Right lobe of liver (tissue), 6 donors: ENCODE data around the gene SMARCC1. TPM values are rescaled to one million over a fixed set of nuclear protein-coding genes. Genes with fewer than 3 reads are reported as not detected.

Experiments
- ATAC-seq, 4 donors: fragments of 200-7000 bp; cut with Tn5 transposase; one replicate each; pipeline ENCODE4 v1.9.1; 2020; ENCODE audit warnings: mild to moderate bottlenecking in 4 of 4, moderate library complexity in 4 of 4
- DNase-seq, 3 donors: peaks; one replicate each; pipeline ENCODE4 v3.0.0-alpha.2; 2020
- H3K27ac ChIP-seq, 3 donors: fragments of 200-600 bp; one replicate each; pipeline ENCODE4 v1.8.0; 2022
- H3K27me3 ChIP-seq, 2 donors: fragments of 200-600 bp; one replicate each; pipeline ENCODE4 v1.8.0; 2022
- H3K36me3 ChIP-seq, 4 donors: fragments of 200-600 bp; sonication (generic) in 1 of 4; one replicate each; pipeline versions ENCODE4 v1.5.1 to v1.8.0; 2017 to 2022; ENCODE audit warnings: control low read depth in 1 of 4
- H3K4me1 ChIP-seq, 4 donors: fragments of 200-600 bp; sonication (generic) in 1 of 4; one replicate each; pipeline versions ENCODE4 v1.5.1 to v1.8.0; 2017 to 2022; ENCODE audit warnings: control low read depth in 1 of 4
- H3K4me3 ChIP-seq, 3 donors: fragments of 200-600 bp; one replicate each; pipeline ENCODE4 v1.8.0; 2022
- H3K9me3 ChIP-seq, 4 donors: fragments of 200-600 bp; sonication (generic) in 1 of 4; one replicate each; pipeline versions ENCODE4 v1.5.1 to v1.8.0; 2017 to 2022; ENCODE audit warnings: control low read depth in 1 of 4
- CTCF ChIP-seq, 4 donors: fragments of 200-600 bp in 3 of 4; fragments of 450-650 bp in 1 of 4; IDR thresholded peaks; one replicate each; pipeline versions ENCODE4 v1.5.1 to v1.8.0; 2016 to 2022; ENCODE audit warnings: antibody characterized with exemption in 4 of 4, mild to moderate bottlenecking in 2 of 4
- POLR2A ChIP-seq: fragments of 450-650 bp; IDR thresholded peaks from one replicate; pipeline ENCODE4 v1.6.1; 2017; ENCODE audit warnings: antibody characterized with exemption, mild to moderate bottlenecking
- WGBS: methylation state at CpG from one replicate; pipeline ENCODE4 v1.1.6; 2018; ENCODE audit warnings: low coverage, low lambda C conversion rate; ENCODE audit not compliant: insufficient coverage; ENCODE audit errors: missing lambda C conversion rate; 5-methylcytosine and 5-hydroxymethylcytosine counted together
- intact Hi-C, 2 donors: fragments of 100-400 bp; cut with DNase I; formaldehyde crosslinking; loops; one replicate each; pipeline versions ENCODE4 v1.11.2 to v1.14.1; 2022
- total RNA-seq, 6 experiments: library from RNA; depleted of rRNA in 2 of 6; stranded (reverse); fragments of >200 nt in 2 of 6; fragmentation: NEBNext Ultra II Directional in 3 of 6; extraction: Animal tissue kit (Norgen Biotek cat#: 25700) in 3 of 6; gene quantifications; one replicate each; pipeline versions ENCODE4 v1.1.0 to v1.2.4, GENCODE V29; 2016 to 2023
- donor health status: DM: no; HTN: yes; CAD: no.
- donor health status: DM: no; HTN: no; CAD: no.
- donor health status: DM: no; HTN: no; CAD: no.
- donor health status: DM: no; HTN: yes; CAD: no.
- donor health status: DM: no; HTN: yes; CAD: no.

SMARCC1 gene
- total RNA-seq, 6 experiments from 2014 or later: 15.6 to 32.0 (median 24.1) TPM

GRCh38 chr3:47553407-47553806 is 228.3 kb downstream of the SMARCC1 start:
- DNase-seq (no peak), ATAC-seq (no peak)
- Histone ChIP-seq H3K4me3 (no peak overlapping the region), H3K36me3 (no peaks in the 10 kb centered on the region), H3K27ac (no peak overlapping the region), H3K9me3 (no peaks in the 10 kb centered on the region), H3K27me3 (no peaks in the 10 kb centered on the region), H3K4me1 (no peaks in the 10 kb centered on the region)
- no peak for TF ChIP-seq POLR2A
- TF ChIP-seq CTCF (IDR thresholded peaks at IDR 0.05): no peak
- intact Hi-C loops: no loop called here
- WGBS: 88% methylated on average over 7 of the region's 7 CpGs

- no peaks in the 10 kb centered on the region for H3K27me3 ChIP-seq
- no peaks in the 10 kb centered on the region for H3K36me3 ChIP-seq
- H3K4me1 ChIP-seq: no peaks in the 10 kb centered on the region
- TF ChIP-seq POLR2A: no peak
- no peak for TF ChIP-seq CTCF (IDR thresholded peaks at IDR 0.05)
- 83% methylated on average over 1 of the region's 21 CpGs for WGBS
- H3K9me3 ChIP-seq: no peaks in the 10 kb centered on the region
- no peak for DNase-seq
- H3K27ac ChIP-seq: no peak overlapping the region
- ATAC-seq: peak in 1 of 4 donors; percentile 6
- H3K4me3 ChIP-seq: no peak overlapping the region
- intact Hi-C loops: no loop called here
Observed at GRCh38 chr3:47542471-47543173, 239.1 kb downstream of the SMARCC1 start.

- Histone ChIP-seq H3K9me3 (no peaks in the 10 kb centered on the region), H3K27ac (no peak overlapping the region), H3K4me3 (no peak overlapping the region), H3K4me1 (no peaks in the 10 kb centered on the region), H3K36me3 (no peaks in the 10 kb centered on the region), H3K27me3 (no peaks in the 10 kb centered on the region)
- no peak for TF ChIP-seq CTCF (IDR thresholded peaks at IDR 0.05)
- no peak for TF ChIP-seq POLR2A
- ATAC-seq: no peak
- intact Hi-C loops: no loop called here
- DNase-seq: no peak
- 61% methylated on average over 6 of the region's 6 CpGs for WGBS
Observed at GRCh38 chr3:47541583-47542108, 240.0 kb downstream of the SMARCC1 start.

GRCh38 chr3:47540281-47540680 is 241.4 kb downstream of the SMARCC1 start:
- no peaks in the 10 kb centered on the region for H3K36me3 ChIP-seq
- intact Hi-C loops: no loop called here
- WGBS: 95% methylated on average over 4 of the region's 4 CpGs
- no peak overlapping the region for H3K4me3 ChIP-seq
- H3K27me3 ChIP-seq: no peaks in the 10 kb centered on the region
- ATAC-seq: no peak
- no peaks in the 10 kb centered on the region for H3K9me3 ChIP-seq
- H3K4me1 ChIP-seq: no peaks in the 10 kb centered on the region
- TF ChIP-seq POLR2A: no peak
- no peak for TF ChIP-seq CTCF (IDR thresholded peaks at IDR 0.05)
- no peak for DNase-seq
- no peak overlapping the region for H3K27ac ChIP-seq
